Immature natural killer cell (primary cell): ENCODE measurements around the gene ARPC1B. TPM values are rescaled to one million over a fixed set of nuclear protein-coding genes. Genes with fewer than 3 reads are reported as not detected.
"Not testable (repeated sequence)": the region's sequence is repeated elsewhere in the genome, so short reads cannot be mapped to it uniquely, and the experiment has no call there.

Experiments used
- DNase-seq, 3 donors: peaks; one replicate each; pipeline ENCODE4 v3.0.0; 2022; ENCODE audit warnings: mixed read lengths in 1 of 3
- H3K27ac Mint-ChIP-seq, 6 donors: one replicate each; pipeline ENCODE4 v1.8.0; 2020; ENCODE audit warnings: mixed read lengths in 6 of 6, mild to moderate bottlenecking in 5 of 6, inconsistent platforms in 4 of 6, moderate library complexity in 3 of 6
- H3K27me3 Mint-ChIP-seq, 3 donors: one replicate each; pipeline ENCODE4 v1.8.0; 2020 to 2021; ENCODE audit warnings: low read depth in 3 of 3, mild to moderate bottlenecking in 3 of 3, mixed read lengths in 3 of 3, moderate library complexity in 3 of 3, inconsistent platforms in 1 of 3
- H3K36me3 Mint-ChIP-seq, 3 donors: one replicate each; pipeline ENCODE4 v1.8.0; 2020; ENCODE audit warnings: mixed read lengths in 3 of 3, inconsistent platforms in 2 of 3, mild to moderate bottlenecking in 2 of 3
- H3K4me1 Mint-ChIP-seq, 2 donors: one replicate each; pipeline ENCODE4 v1.8.0; 2020; ENCODE audit warnings: inconsistent platforms in 2 of 2, mild to moderate bottlenecking in 2 of 2, mixed read lengths in 2 of 2, moderate library complexity in 1 of 2
- H3K4me3 Mint-ChIP-seq, 5 donors: one replicate each; pipeline ENCODE4 v1.8.0; 2020; ENCODE audit warnings: mild to moderate bottlenecking in 5 of 5, mixed read lengths in 5 of 5, inconsistent platforms in 3 of 5, moderate library complexity in 3 of 5
- H3K9me3 Mint-ChIP-seq, 6 donors: one replicate each; pipeline ENCODE4 v1.8.0; 2020; ENCODE audit warnings: mild to moderate bottlenecking in 6 of 6, mixed read lengths in 6 of 6, inconsistent platforms in 4 of 6, moderate library complexity in 3 of 6
- polyA plus RNA-seq, 3 donors: library from polyadenylated mRNA; unstranded; fragments of 300-500 nt; fragmentation: Illumina TruSeq; gene quantifications; one replicate each; pipeline ENCODE4 v1.2.3, GENCODE V29; 2021

Gene ARPC1B
- polyA plus RNA-seq, 3 donors from 2014 or later: 582 to 834 (median 626) TPM

- H3K27ac Mint-ChIP-seq: peak overlapping the region in 3 of 6 donors; percentile 35 to 60 (median 40)
- DNase-seq: no peak
- H3K4me1 Mint-ChIP-seq: no peaks in the 10 kb centered on the region
- H3K4me3 Mint-ChIP-seq: no peak overlapping the region
- H3K36me3 Mint-ChIP-seq: peaks cover 12 to 26% (median 16%) of the 10 kb centered on the region in 3 donors
- peaks cover 0 to 2% (median 2%) of the 10 kb centered on the region in 3 donors for H3K27me3 Mint-ChIP-seq
- no peaks in the 10 kb centered on the region for H3K9me3 Mint-ChIP-seq
Observed at GRCh38 chr7:99357701-99358490, 16.6 kb upstream of the ARPC1B start.

GRCh38 chr7:99358521-99358920 is 16.0 kb upstream of the ARPC1B start:
- H3K9me3 Mint-ChIP-seq, H3K27me3 Mint-ChIP-seq, H3K4me3 Mint-ChIP-seq, H3K27ac Mint-ChIP-seq, DNase-seq, H3K4me1 Mint-ChIP-seq: not testable (repeated sequence)
- H3K36me3 Mint-ChIP-seq: peaks cover 12 to 29% (median 16%) of the 10 kb centered on the region in 3 donors

- Mint-ChIP-seq H3K27ac (peak overlapping the region in 1 of 6 donors; percentile 23), H3K9me3 (no peaks in the 10 kb centered on the region)
Observed at GRCh38 chr7:99359465-99360154, 14.9 kb upstream of the ARPC1B start.

GRCh38 chr7:99362801-99363200 is 11.7 kb upstream of the ARPC1B start:
- no peak for DNase-seq
- Mint-ChIP-seq H3K4me1 (peaks cover 0 to 1% of the 10 kb centered on the region in 2 donors), H3K27ac (peak overlapping the region in 1 of 6 donors; percentile 11), H3K36me3 (peaks cover 9 to 38% (median 13%) of the 10 kb centered on the region in 3 donors), H3K4me3 (no peak overlapping the region), H3K27me3 (peaks cover 0 to 3% (median under 1%) of the 10 kb centered on the region in 3 donors), H3K9me3 (no peaks in the 10 kb centered on the region)

More at GRCh38 chr7:99359465-99360154, 14.9 kb upstream of the ARPC1B start:
- DNase-seq: no peak
- Mint-ChIP-seq H3K36me3 (peaks cover 12 to 33% (median 16%) of the 10 kb centered on the region in 3 donors), H3K4me3 (no peak overlapping the region), H3K27me3 (peaks cover 0 to 2% (median 2%) of the 10 kb centered on the region in 3 donors), H3K4me1 (no peaks in the 10 kb centered on the region)

- Mint-ChIP-seq H3K4me1 (peaks cover 0 to 1% of the 10 kb centered on the region in 2 donors), H3K36me3 (peaks cover 4 to 33% (median 8%) of the 10 kb centered on the region in 3 donors), H3K4me3 (no peak overlapping the region), H3K9me3 (no peaks in the 10 kb centered on the region), H3K27ac (peak overlapping the region in 1 of 6 donors; percentile 57), H3K27me3 (peaks cover 0 to 3% (median 0%) of the 10 kb centered on the region in 3 donors)
- no peak for DNase-seq
Observed at GRCh38 chr7:99363286-99363685, 11.2 kb upstream of the ARPC1B start.

- DNase-seq: peak; percentile 34 to 55 (median 40)
- Mint-ChIP-seq H3K27me3 (peaks cover 0 to 3% (median 0%) of the 10 kb centered on the region in 3 donors), H3K36me3 (peaks cover 3 to 26% (median 8%) of the 10 kb centered on the region in 3 donors), H3K4me3 (no peak overlapping the region), H3K9me3 (no peaks in the 10 kb centered on the region), H3K27ac (peak overlapping the region in 2 of 6 donors; percentile 13 to 36), H3K4me1 (peaks cover 0 to 1% of the 10 kb centered on the region in 2 donors)
Observed at GRCh38 chr7:99365318-99366141, 9.0 kb upstream of the ARPC1B start.

- DNase-seq: no peak
- Mint-ChIP-seq H3K27ac (peak overlapping the region in 1 of 6 donors; percentile 18), H3K27me3 (peaks cover 0 to 3% (median under 1%) of the 10 kb centered on the region in 3 donors), H3K36me3 (peaks cover 0 to 22% (median 2%) of the 10 kb centered on the region in 3 donors), H3K4me1 (peaks cover 0 to 1% of the 10 kb centered on the region in 2 donors), H3K9me3 (no peaks in the 10 kb centered on the region), H3K4me3 (no peak overlapping the region)
Observed at GRCh38 chr7:99366646-99367045, 7.9 kb upstream of the ARPC1B start.

- Mint-ChIP-seq H3K27me3 (peaks cover 0 to 3% (median 1%) of the 10 kb centered on the region in 3 donors), H3K36me3 (peaks cover 0 to 18% (median 0%) of the 10 kb centered on the region in 3 donors), H3K4me3 (no peak overlapping the region), H3K9me3 (no peaks in the 10 kb centered on the region), H3K27ac (no peak overlapping the region), H3K4me1 (peaks cover 6 to 8% of the 10 kb centered on the region in 2 donors)
- DNase-seq: no peak
Observed at GRCh38 chr7:99368750-99369389, 5.7 kb upstream of the ARPC1B start.

GRCh38 chr7:99369767-99370391 is 4.7 kb upstream of the ARPC1B start:
- H3K27me3 Mint-ChIP-seq: peaks cover 0 to 3% (median 1%) of the 10 kb centered on the region in 3 donors
- peaks cover 6 to 7% of the 10 kb centered on the region in 2 donors for H3K4me1 Mint-ChIP-seq
- no peak overlapping the region for H3K27ac Mint-ChIP-seq
- H3K36me3 Mint-ChIP-seq: peaks cover 0 to 12% (median 0%) of the 10 kb centered on the region in 3 donors
- H3K4me3 Mint-ChIP-seq: no peak overlapping the region
- H3K9me3 Mint-ChIP-seq: no peaks in the 10 kb centered on the region
- no peak for DNase-seq

GRCh38 chr7:99371376-99371920 is 3.1 kb upstream of the ARPC1B start:
- Mint-ChIP-seq H3K4me1 (peaks cover 10 to 11% of the 10 kb centered on the region in 2 donors), H3K9me3 (no peaks in the 10 kb centered on the region), H3K4me3 (peak overlapping the region in 1 of 5 donors; percentile 15), H3K36me3 (peaks cover 0 to 6% (median 0%) of the 10 kb centered on the region in 3 donors), H3K27ac (peak overlapping the region in 1 of 6 donors; percentile 12), H3K27me3 (peaks cover 0 to 2% (median 1%) of the 10 kb centered on the region in 3 donors)
- no peak for DNase-seq

- Mint-ChIP-seq H3K4me1 (peaks cover 13 to 16% of the 10 kb centered on the region in 2 donors), H3K36me3 (no peaks in the 10 kb centered on the region), H3K27ac (peak overlapping the region in 4 of 6 donors; percentile 43 to 81 (median 74)), H3K9me3 (no peaks in the 10 kb centered on the region), H3K4me3 (peak overlapping the region in 4 of 5 donors; percentile 69 to 83 (median 76)), H3K27me3 (peaks cover 0 to 1% (median 0%) of the 10 kb centered on the region in 3 donors)
- DNase-seq: no peak
Observed at GRCh38 chr7:99372275-99373090, 2.0 kb upstream of the ARPC1B start.
